ENCODE data around the gene TCF7L1. TPM values are rescaled to one million over a fixed set of nuclear protein-coding genes. Genes with fewer than 3 reads are reported as not detected.

Gene TCF7L1
- total and polyA plus RNA-seq, 2 donors (not counting 3 experiments of a cell fraction or from before 2014, with no cell fraction given): 9.6 to 17.4 TPM

DNA sequence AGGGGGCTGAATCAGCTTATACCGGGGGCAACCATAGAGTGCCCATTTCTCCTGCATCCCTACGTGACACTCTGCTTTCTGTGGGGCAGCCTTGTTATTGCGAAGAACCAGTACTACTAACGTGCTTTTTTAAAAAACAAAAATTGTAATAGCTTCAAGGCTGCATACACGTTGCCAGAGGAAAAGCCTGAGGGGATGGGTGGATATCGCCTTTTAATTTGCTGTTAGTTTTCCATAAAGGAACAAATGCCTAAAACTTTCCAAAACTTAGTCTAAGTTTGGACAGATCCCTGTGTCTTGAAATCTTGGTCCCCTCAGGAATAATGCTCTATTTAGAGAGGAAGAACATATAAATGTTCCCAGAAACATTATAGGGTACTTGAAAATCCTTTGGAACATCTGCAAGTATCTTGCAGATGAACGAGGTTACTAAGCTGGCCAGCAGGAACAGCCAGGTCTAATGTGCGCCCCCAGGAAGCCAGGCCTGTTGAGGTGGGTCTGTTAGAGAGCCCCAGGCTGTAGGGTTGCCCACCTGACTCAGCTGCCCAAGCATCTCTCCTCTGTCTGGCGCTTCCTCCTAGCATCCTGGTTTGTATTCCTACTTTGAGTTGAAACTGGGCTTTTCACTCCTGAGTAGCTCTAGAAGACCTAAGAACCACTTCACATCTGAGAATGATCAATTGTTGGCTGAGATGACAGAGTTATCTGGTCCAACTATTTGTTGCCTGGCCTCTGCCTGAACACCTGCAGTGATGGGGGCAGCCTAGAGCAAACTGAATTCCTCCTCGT lies 97.7 kb downstream of the TCF7L1 start:
- H3K79me2 ChIP-seq (ENCODE audit: control insufficient read depth, insufficient read depth, low read length): no peaks in the 10 kb centered on the region
- H3K9me1 ChIP-seq (replicated peaks; ENCODE audit: control insufficient read depth, extremely low read depth, insufficient read depth, low read length): no peaks in the 10 kb centered on the region
- no peaks in the 10 kb centered on the region for H3K4me1 ChIP-seq (ENCODE audit: control insufficient read depth, extremely low read depth, insufficient read depth, low read length)
- H4K20me1 ChIP-seq (replicated peaks; ENCODE audit: control insufficient read depth, extremely low read depth, insufficient read depth, low read length): peaks cover 2% of the 10 kb centered on the region
- H3K4me3 ChIP-seq (replicated peaks in 1 of 3; ENCODE audit: insufficient read depth in 1 of 3, low read depth in 1 of 3, low read length in 3 of 3): no peak overlapping the region
- DNase-seq (ENCODE audit: low read depth, low spot score): no peak
- H2AFZ ChIP-seq (ENCODE audit: low read depth, low read length): no peak overlapping the region
- no peak overlapping the region for H3K4me2 ChIP-seq (ENCODE audit: insufficient read depth, low read length)
- dilution Hi-C loops (cut with MboI; ENCODE audit: extremely low pct_ligation_motif_present, low sequenced_read_pairs) (no loop called here), intact Hi-C loops (cut with micrococcal nuclease) (no loop called here)
- H3K9me3 ChIP-seq (replicated peaks; ENCODE audit: control insufficient read depth, insufficient read depth, low read length): no peaks in the 10 kb centered on the region
- BruUV-seq (replicated peaks): no TSS peak
- H3K27me3 ChIP-seq (ENCODE audit: control insufficient read depth in 2 of 2, insufficient read depth in 2 of 2, low read length in 2 of 2): peaks cover 0 to 6% of the 10 kb centered on the region in 2 experiments
- H3K36me3 ChIP-seq (ENCODE audit: control insufficient read depth in 2 of 2, extremely low read depth in 1 of 2, insufficient read depth in 2 of 2, low read length in 2 of 2): no peaks in the 10 kb centered on the region
- ChIA-PET POLR2A (no interaction called here), CTCF (interaction anchor here (2.0 kb wide), 1 partner anchor 10 kb away, joined by 5 read pairs; no protein-coding TSS in a partner anchor)
- no peak for TF ChIP-seq MYC (IDR thresholded peaks at IDR 0.05; ENCODE audit: low read depth, low read length)
- no peak overlapping the region for H3K9ac ChIP-seq (replicated peaks; ENCODE audit: extremely low read depth, insufficient read depth, low read length)
- FAIRE-seq: no peak
- H3K27ac ChIP-seq (ENCODE audit: insufficient read depth, low read depth, low read length): no peak overlapping the region

DNA sequence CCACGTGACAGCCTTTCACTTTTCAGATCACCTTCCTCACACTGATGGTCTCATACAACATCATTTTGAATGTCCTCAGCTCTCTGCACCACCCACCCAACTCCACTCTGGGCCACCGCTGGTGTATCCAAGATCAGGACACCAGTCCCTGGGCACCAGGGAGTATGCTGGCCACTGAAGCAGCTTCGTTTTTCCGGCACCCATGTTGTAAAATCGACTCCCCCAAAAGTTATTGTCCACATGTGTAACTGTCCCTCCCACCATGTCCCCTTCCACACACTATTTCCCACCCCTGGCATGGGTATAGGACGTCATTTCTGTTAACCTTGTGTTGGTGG lies 98.2 kb downstream of the TCF7L1 start:
- Histone ChIP-seq H3K9me1 (replicated peaks; ENCODE audit: control insufficient read depth, extremely low read depth, insufficient read depth, low read length) (no peaks in the 10 kb centered on the region), H3K36me3 (ENCODE audit: control insufficient read depth in 2 of 2, extremely low read depth in 1 of 2, insufficient read depth in 2 of 2, low read length in 2 of 2) (no peaks in the 10 kb centered on the region), H3K27ac (ENCODE audit: insufficient read depth, low read depth, low read length) (no peak overlapping the region), H3K4me1 (ENCODE audit: control insufficient read depth, extremely low read depth, insufficient read depth, low read length) (no peaks in the 10 kb centered on the region), H3K4me2 (ENCODE audit: insufficient read depth, low read length) (no peak overlapping the region), H3K27me3 (ENCODE audit: control insufficient read depth in 2 of 2, insufficient read depth in 2 of 2, low read length in 2 of 2) (peaks cover 0 to 4% of the 10 kb centered on the region in 2 experiments), H4K20me1 (replicated peaks; ENCODE audit: control insufficient read depth, extremely low read depth, insufficient read depth, low read length) (peaks cover 2% of the 10 kb centered on the region), H2AFZ (ENCODE audit: low read depth, low read length) (no peak overlapping the region), H3K79me2 (ENCODE audit: control insufficient read depth, insufficient read depth, low read length) (no peaks in the 10 kb centered on the region), H3K9ac (replicated peaks; ENCODE audit: extremely low read depth, insufficient read depth, low read length) (no peak overlapping the region), H3K9me3 (replicated peaks; ENCODE audit: control insufficient read depth, insufficient read depth, low read length) (no peaks in the 10 kb centered on the region), H3K4me3 (replicated peaks in 1 of 3; ENCODE audit: insufficient read depth in 1 of 3, low read depth in 1 of 3, low read length in 3 of 3) (no peak overlapping the region)
- ChIA-PET CTCF (no interaction called here), POLR2A (no interaction called here)
- dilution Hi-C loops (cut with MboI; ENCODE audit: extremely low pct_ligation_motif_present, low sequenced_read_pairs): no loop called here
- BruUV-seq (replicated peaks): no TSS peak
- TF ChIP-seq EZH2 (IDR thresholded peaks at IDR 0.05; ENCODE audit: borderline replicate concordance, low read depth, low read length, severe bottlenecking) (no peak), GATA2 (IDR thresholded peaks at IDR 0.05; ENCODE audit: insufficient read depth, insufficient read length, low read depth, low read length) (no peak), POLR2A (IDR thresholded peaks at IDR 0.05; ENCODE audit: low read depth, low read length) (no peak), FOS (IDR thresholded peaks at IDR 0.05; ENCODE audit: borderline replicate concordance, insufficient read depth, low read length) (no peak)
- intact Hi-C loops (cut with micrococcal nuclease): no loop called here
- no peak for FAIRE-seq
- no peak for DNase-seq (ENCODE audit: low read depth, low spot score)

Measured in endothelial cell of umbilical vein (primary cell).